Endodermal cell (in vitro differentiated cells): ENCODE data around the gene RCAN3. TPM values are rescaled to one million over a fixed set of nuclear protein-coding genes. Genes with fewer than 3 reads are reported as not detected.

Source experiments
- DNase-seq: peaks from one replicate; pipeline ENCODE4 v3.0.0-alpha.2; 2017
- H3K27ac ChIP-seq: 2 replicates; pipeline ENCODE4 v1.5.1; 2013; ENCODE audit warnings: mild to moderate bottlenecking, low read depth, low read length, moderate library complexity
- H3K27me3 ChIP-seq: 2 replicates; pipeline ENCODE4 v1.6.1; 2013; ENCODE audit warnings: mild to moderate bottlenecking, low read length, moderate library complexity; ENCODE audit not compliant: insufficient read depth, control insufficient read depth, poor library complexity, severe bottlenecking
- H3K36me3 ChIP-seq: 2 replicates; pipeline ENCODE4 v1.7.0; 2013; ENCODE audit warnings: mild to moderate bottlenecking, low read length, moderate library complexity; ENCODE audit not compliant: control insufficient read depth, insufficient read depth
- H3K4me1 ChIP-seq: one replicate; pipeline ENCODE4 v1.7.0; 2013; ENCODE audit warnings: low read length; ENCODE audit not compliant: control insufficient read depth, insufficient read depth
- H3K4me3 ChIP-seq: 2 replicates; pipeline ENCODE4 v1.5.1; 2013; ENCODE audit warnings: mild to moderate bottlenecking, low read length, moderate library complexity
- H3K9ac ChIP-seq: 2 replicates; pipeline ENCODE4 v1.6.1; 2013; ENCODE audit warnings: mild to moderate bottlenecking, low read length, moderate library complexity; ENCODE audit not compliant: poor library complexity, severe bottlenecking; ENCODE audit errors: extremely low read depth
- H3K9me3 ChIP-seq: 2 replicates; pipeline ENCODE4 v1.6.1; 2013; ENCODE audit warnings: mild to moderate bottlenecking, low read length, moderate library complexity; ENCODE audit not compliant: control insufficient read depth
- H3K27ac Mint-ChIP-seq: 2 replicates; pipeline ENCODE4 v1.8.0; 2020; ENCODE audit warnings: mixed read lengths
- H3K27me3 Mint-ChIP-seq: 2 replicates; pipeline ENCODE4 v1.8.0; 2021; ENCODE audit warnings: mild to moderate bottlenecking, mixed read lengths; ENCODE audit not compliant: insufficient read depth
- H3K36me3 Mint-ChIP-seq: 2 replicates; pipeline ENCODE4 v1.8.0; 2020; ENCODE audit warnings: low read depth, mixed read lengths
- H3K4me1 Mint-ChIP-seq: 2 replicates; pipeline ENCODE4 v1.8.0; 2020; ENCODE audit warnings: mixed read lengths
- H3K4me3 Mint-ChIP-seq: 2 replicates; pipeline ENCODE4 v1.8.0; 2020; ENCODE audit warnings: mild to moderate bottlenecking, moderate library complexity, mixed read lengths
- H3K9me3 Mint-ChIP-seq: 2 replicates; pipeline ENCODE4 v1.8.0; 2020; ENCODE audit warnings: mild to moderate bottlenecking, mixed read lengths
- CTCF ChIP-seq: fragments of 200-600 bp; sonication (generic); conservative IDR thresholded peaks from 2 replicates; pipeline ENCODE4 v1.5.0; 2021; ENCODE audit warnings: antibody characterized with exemption, mild to moderate bottlenecking
- WGBS, 2 experiments: methylation state at CpG; one replicate each; pipeline versions ENCODE4 v1.1.5 to v1.1.7; 2013; ENCODE audit warnings: missing lambda C conversion rate in 2 of 2, mixed read lengths in 1 of 2; ENCODE audit not compliant: insufficient coverage in 1 of 2, insufficient read length in 1 of 2; 5-methylcytosine and 5-hydroxymethylcytosine counted together
- total RNA-seq, 2 donors: library from RNA; stranded (reverse); fragmentation: NEBNext Ultra II Directional in 1 of 2; extraction: Animal tissue kit (Norgen Biotek cat#: 25700) in 1 of 2; gene quantifications; 2 replicates in 1 of 2; 3 replicates in 1 of 2; pipeline ENCODE4 v1.2.1, GENCODE V29; 2021

The RCAN3 gene
- total RNA-seq, 2 donors from 2014 or later = 31.9 to 36.8 TPM

GRCh38 chr1:24570265-24571125 is 67.9 kb downstream of the RCAN3 start:
- Mint-ChIP-seq H3K27ac (no peak overlapping the region), H3K4me3 (no peak overlapping the region), H3K36me3 (no peaks in the 10 kb centered on the region), H3K4me1 (peaks cover 29% of the 10 kb centered on the region), H3K9me3 (no peaks in the 10 kb centered on the region), H3K27me3 (no peaks in the 10 kb centered on the region)
- Histone ChIP-seq H3K4me1 (no peaks in the 10 kb centered on the region), H3K27me3 (no peaks in the 10 kb centered on the region), H3K9me3 (no peaks in the 10 kb centered on the region), H3K9ac (no peak overlapping the region), H3K36me3 (no peaks in the 10 kb centered on the region), H3K27ac (no peak overlapping the region), H3K4me3 (no peak overlapping the region)
- WGBS, 2 experiments = 88 to 92% methylated on average over 5 to 10 of the region's 10 CpGs
- DNase-seq = no peak
- no peak for TF ChIP-seq CTCF

GRCh38 chr1:24572301-24572700 is 69.7 kb downstream of the RCAN3 start:
- peaks cover 21% of the 10 kb centered on the region for H3K4me1 Mint-ChIP-seq
- H3K9me3 ChIP-seq = no peaks in the 10 kb centered on the region
- no peak overlapping the region for H3K27ac ChIP-seq
- H3K27ac Mint-ChIP-seq = no peak overlapping the region
- no peaks in the 10 kb centered on the region for H3K27me3 Mint-ChIP-seq
- H3K9ac ChIP-seq = no peak overlapping the region
- no peak overlapping the region for H3K4me3 Mint-ChIP-seq
- DNase-seq = no peak
- H3K4me3 ChIP-seq = no peak overlapping the region
- 88 to 100% methylated on average over 5 to 9 of the region's 9 CpGs for WGBS, 2 experiments
- H3K27me3 ChIP-seq = no peaks in the 10 kb centered on the region
- no peaks in the 10 kb centered on the region for H3K4me1 ChIP-seq
- H3K9me3 Mint-ChIP-seq = no peaks in the 10 kb centered on the region
- no peaks in the 10 kb centered on the region for H3K36me3 ChIP-seq
- no peaks in the 10 kb centered on the region for H3K36me3 Mint-ChIP-seq
- no peak for TF ChIP-seq CTCF

GRCh38 chr1:24575905-24576587 is 73.4 kb downstream of the RCAN3 start:
- DNase-seq = no peak

More at GRCh38 chr1:24575905-24576587, 73.4 kb downstream of the RCAN3 start:
- Histone ChIP-seq H3K9me3 (no peaks in the 10 kb centered on the region), H3K27me3 (no peaks in the 10 kb centered on the region), H3K9ac (no peak overlapping the region), H3K27ac (peak overlapping the region; percentile 24), H3K4me1 (no peaks in the 10 kb centered on the region), H3K36me3 (no peaks in the 10 kb centered on the region), H3K4me3 (no peak overlapping the region)
- 66 to 84% methylated on average over 7 to 14 of the region's 14 CpGs for WGBS, 2 experiments
- Mint-ChIP-seq H3K36me3 (no peaks in the 10 kb centered on the region), H3K27me3 (no peaks in the 10 kb centered on the region), H3K4me3 (no peak overlapping the region), H3K27ac (no peak overlapping the region), H3K9me3 (no peaks in the 10 kb centered on the region), H3K4me1 (no peaks in the 10 kb centered on the region)
- no peak for TF ChIP-seq CTCF
